ENCODE measurements around the gene MBTD1.

- no peak for TF ChIP-seq CBX3 (IDR thresholded peaks at IDR 0.05; ENCODE audit: borderline replicate concordance, low read depth)
- TF ChIP-seq EZH2 (IDR thresholded peaks at IDR 0.05; ENCODE audit: borderline replicate concordance, control insufficient read depth, low read depth, low read length) = no peak
- TF ChIP-seq POLR2AphosphoS5 (IDR thresholded peaks at IDR 0.05; ENCODE audit: low read length) = no peak
- no peak for TF ChIP-seq NFXL1 (IDR thresholded peaks at IDR 0.05; ENCODE audit: borderline replicate concordance)
- no peak for TF ChIP-seq CTCF (IDR thresholded peaks at IDR 0.05 in 2 of 3, conservative IDR thresholded peaks at IDR 0.05 in 1 of 3; ENCODE audit: control insufficient read depth in 2 of 3, extremely low read depth in 1 of 3, insufficient read depth in 1 of 3, low read depth in 3 of 3, low read length in 3 of 3)
- no peak for TF ChIP-seq BCLAF1 (IDR thresholded peaks at IDR 0.05)
- no peak for TF ChIP-seq SMC3 (IDR thresholded peaks at IDR 0.05; ENCODE audit: borderline replicate concordance, low read length)
- no peak for TF ChIP-seq ZNF207 (IDR thresholded peaks at IDR 0.05; ENCODE audit: borderline replicate concordance)
- TF ChIP-seq ATF7 (IDR thresholded peaks at IDR 0.05; ENCODE audit: low read depth) = no peak
Observed at GRCh38 chr17:51154176-51154575, 105.7 kb downstream of the MBTD1 start.

Data from GM12878 (cell line).